DMS53 treated with DMSO at 0.1 percent for 48 hours (cell line): ENCODE data around the gene CFAP54.
A peak's percentile ranks its signal among the peaks of the same experiment; 100 is the strongest.
"Not testable (repeated sequence)": the region's sequence is repeated elsewhere in the genome, so short reads cannot be mapped to it uniquely, and the experiment has no call there.

Experiments
- DNase-seq: peaks from one replicate; lab custom pipeline; 2025; ENCODE audit not compliant: unreplicated experiment; lab: John Stamatoyannopoulos, UW

Gene CFAP54

GRCh38 chr12:96472384-96472783 lies 17.0 kb upstream of the CFAP54 start:
- DNase-seq, result peak; percentile 25

GRCh38 chr12:96473394-96474093 lies 15.8 kb upstream of the CFAP54 start:
- no peak for DNase-seq

- DNase-seq, result no peak
Measured at GRCh38 chr12:96474206-96474605, 15.2 kb upstream of the CFAP54 start.

- no peak for DNase-seq
Measured at GRCh38 chr12:96478011-96478410, 11.4 kb upstream of the CFAP54 start.

GRCh38 chr12:96482086-96482485 lies 7.3 kb upstream of the CFAP54 start:
- no peak for DNase-seq

GRCh38 chr12:96483116-96483515 lies 6.3 kb upstream of the CFAP54 start:
- DNase-seq, result no peak

GRCh38 chr12:96486751-96487613 lies 2.4 kb upstream of the CFAP54 start:
- no peak for DNase-seq

- no peak for DNase-seq
Measured at GRCh38 chr12:96487634-96488033, 1.7 kb upstream of the CFAP54 start.

GRCh38 chr12:96493106-96493505 lies 3.7 kb downstream of the CFAP54 start:
- DNase-seq, result no peak

GRCh38 chr12:96494154-96494553 lies 4.8 kb downstream of the CFAP54 start:
- not testable (repeated sequence) for DNase-seq

GRCh38 chr12:96495155-96495554 lies 5.8 kb downstream of the CFAP54 start:
- no peak for DNase-seq

- no peak for DNase-seq
Measured at GRCh38 chr12:96495841-96496545, 6.6 kb downstream of the CFAP54 start.

GRCh38 chr12:96496944-96497343 lies 7.6 kb downstream of the CFAP54 start:
- DNase-seq, result no peak

GRCh38 chr12:96497855-96498254 lies 8.5 kb downstream of the CFAP54 start:
- DNase-seq, result no peak

- DNase-seq, result no peak
Measured at GRCh38 chr12:96500693-96501092, 11.3 kb downstream of the CFAP54 start.

- DNase-seq, result peak; percentile 88
Measured at GRCh38 chr12:96501133-96501761, 11.9 kb downstream of the CFAP54 start.

GRCh38 chr12:96501908-96502307 lies 12.5 kb downstream of the CFAP54 start:
- no peak for DNase-seq

GRCh38 chr12:96502477-96502876 lies 13.1 kb downstream of the CFAP54 start:
- no peak for DNase-seq

GRCh38 chr12:96502949-96503532 lies 13.7 kb downstream of the CFAP54 start:
- DNase-seq, result no peak

- no peak for DNase-seq
Measured at GRCh38 chr12:96503976-96504375, 14.6 kb downstream of the CFAP54 start.

GRCh38 chr12:96506776-96507175 lies 17.4 kb downstream of the CFAP54 start:
- no peak for DNase-seq
